T-helper 1 cell (primary cell): ENCODE data around the gene ZNF322.

Source experiments
- DNase-seq, 5 donors: peaks; one replicate each; pipeline ENCODE4 v3.0.0-alpha.2; 2012 to 2020

Gene ZNF322

DNA sequence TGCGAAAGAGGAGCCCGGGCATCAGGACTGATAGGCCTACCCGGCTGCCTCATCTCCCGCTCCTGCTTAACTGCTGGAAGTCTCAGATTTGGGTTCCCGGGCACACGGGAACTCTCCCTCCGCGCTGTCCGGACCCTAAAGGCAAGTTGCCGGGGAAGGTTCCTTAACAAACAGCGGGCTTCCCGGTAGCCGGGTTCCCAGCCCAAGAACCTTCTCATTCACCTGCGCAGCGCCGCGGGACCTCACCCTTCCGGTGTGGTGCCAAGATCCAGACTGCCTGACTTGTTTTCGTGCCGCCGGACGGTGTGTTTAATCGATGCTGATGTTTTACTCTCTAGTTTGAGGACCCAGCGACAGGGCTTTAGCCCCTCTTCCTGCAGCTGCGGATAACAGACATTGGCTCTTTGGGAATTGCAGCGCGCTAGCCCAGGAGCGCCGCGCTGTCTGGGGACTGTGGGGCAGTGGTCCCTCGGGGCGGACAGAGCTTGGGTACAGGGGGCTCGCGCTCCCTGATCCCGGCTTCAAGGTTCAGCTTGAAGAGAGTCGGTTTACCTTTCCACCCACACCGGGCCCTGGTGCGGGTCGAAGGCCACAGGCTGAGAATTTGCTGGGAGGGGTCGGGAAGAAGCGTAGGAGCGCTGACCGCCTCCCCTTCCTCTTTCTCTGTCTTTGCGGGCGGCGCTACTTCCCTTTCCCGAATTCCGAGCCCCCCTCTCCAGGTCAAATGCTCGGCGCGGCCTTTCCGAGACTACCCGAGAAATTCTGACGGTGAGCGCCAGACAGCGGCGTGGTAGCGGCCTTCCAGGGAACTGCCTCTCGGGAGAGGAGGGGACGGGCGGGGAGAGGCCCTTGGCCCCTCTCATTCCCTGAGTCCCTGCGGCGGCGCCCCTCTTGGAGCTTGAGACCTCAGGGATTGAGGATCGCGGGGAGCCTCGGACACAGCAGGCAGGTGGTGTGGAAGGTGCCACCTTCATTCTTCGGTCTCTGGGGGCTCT lies 45.6 kb downstream of the ZNF322 start:
- DNase-seq, result no peak

DNA sequence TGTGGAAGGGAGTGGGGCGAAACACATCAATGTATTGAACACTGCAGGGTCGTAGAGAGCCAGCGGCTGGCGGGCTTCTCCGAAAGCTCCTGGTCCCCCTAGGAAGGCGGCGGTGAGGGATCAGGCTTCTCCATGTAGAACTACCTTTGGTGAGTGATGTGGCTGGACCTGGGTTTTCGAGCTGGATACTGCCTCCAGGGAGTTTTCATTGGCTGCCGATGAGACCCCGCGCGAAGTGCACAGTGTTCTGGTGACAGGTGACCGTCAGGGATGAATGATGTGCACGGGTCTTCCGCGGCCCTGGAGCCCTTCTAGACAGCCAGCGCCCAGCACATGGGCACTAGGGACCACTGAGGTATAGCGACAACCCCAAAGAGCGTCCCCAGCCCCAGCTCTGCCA lies 46.3 kb downstream of the ZNF322 start:
- no peak for DNase-seq

DNA sequence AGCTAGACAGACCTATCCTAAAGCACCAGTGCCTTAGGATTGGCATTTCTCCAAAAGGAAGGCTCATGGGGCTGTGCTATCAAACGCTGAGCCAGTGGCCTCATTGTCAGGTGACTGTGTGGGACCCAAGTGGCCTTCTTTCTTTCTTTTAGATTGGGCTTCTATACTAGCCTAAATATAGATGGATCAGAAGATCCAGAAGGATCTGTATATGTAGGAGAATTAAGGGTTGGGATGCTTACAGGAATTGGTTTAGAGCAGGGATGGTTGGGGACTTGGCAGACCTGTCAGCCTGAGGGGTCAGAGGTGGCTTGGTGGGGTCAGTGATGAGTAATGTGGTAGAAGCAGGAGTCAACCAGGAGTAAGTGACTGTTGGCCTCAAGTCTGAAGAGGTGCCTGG lies 47.9 kb downstream of the ZNF322 start:
- no peak for DNase-seq

DNA sequence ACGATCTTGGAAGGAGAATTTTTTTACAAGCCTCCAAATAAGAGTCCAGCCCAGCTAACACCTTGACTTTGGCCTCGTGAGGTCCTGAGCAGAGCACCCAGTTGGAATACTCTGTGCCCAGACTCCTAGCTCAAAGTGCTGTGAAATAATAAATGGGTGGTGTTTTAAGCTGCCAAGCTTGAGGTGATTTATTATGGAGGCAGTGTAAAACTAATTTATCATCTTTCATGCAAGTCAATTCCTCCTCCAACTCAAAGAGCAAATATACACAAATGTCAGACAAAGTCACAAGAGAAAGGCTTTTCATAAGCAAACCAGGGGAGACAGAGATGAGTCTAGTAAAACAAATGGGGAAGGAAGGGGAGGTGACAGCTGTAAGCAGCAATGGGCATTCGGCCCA lies 50.1 kb downstream of the ZNF322 start:
- DNase-seq, result no peak

DNA sequence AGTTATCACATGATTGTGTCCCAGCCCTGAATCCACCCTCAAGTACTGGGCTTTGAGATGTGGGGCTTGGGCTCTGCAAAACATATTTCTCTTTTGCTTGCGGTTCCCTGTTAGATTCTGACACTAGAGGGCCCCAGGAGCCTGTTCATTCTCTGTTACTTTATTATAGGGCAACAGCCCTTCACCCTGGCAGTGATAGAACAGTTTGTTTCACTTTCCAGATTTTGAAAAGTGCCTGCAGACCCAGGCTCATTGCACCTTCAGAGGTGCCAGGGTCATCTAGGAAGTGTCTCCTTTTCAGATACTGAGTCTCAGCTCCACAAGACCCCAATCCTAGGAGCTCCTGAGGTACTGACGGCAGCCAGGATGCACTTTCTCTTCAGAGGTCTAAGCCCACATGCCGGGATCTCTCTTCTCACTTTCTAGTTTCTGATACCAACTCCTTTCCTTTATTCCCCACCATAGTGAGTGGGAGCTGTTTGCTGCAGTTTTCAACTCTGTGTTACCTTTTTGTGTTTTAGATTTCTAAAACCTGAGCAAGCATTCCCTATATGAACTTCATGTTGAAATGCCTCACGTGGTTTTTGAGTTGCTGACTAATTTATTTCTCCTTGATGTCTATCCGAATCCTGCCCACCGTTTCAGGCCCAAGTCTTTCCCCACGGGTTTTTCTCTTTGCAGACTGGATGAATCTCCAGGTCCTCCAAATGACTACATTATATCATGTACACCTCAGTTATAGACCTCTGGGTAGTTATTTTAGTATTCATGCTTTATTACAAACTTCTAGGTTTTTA lies 51.9 kb downstream of the ZNF322 start:
- DNase-seq, result peak in 4 of 5 donors; percentile 26 to 70 (median 46)

DNA sequence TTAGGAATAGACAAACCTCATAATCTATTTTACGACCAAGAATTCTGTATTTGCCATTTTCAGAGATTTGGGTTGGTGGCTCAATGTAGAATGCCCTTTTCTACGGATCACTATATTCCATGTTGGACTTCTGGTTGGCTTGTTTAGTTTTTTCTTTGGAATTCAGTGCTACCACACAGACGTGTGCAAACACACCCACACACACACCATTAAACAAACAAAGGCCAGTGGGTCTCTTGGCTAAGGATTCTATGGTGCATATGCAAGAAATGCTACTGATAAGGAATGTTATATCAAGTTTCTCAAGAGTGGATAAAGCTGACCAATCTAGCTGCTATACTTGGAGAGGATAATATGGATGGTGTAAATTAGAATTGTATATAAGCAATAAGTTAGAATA lies 54.7 kb downstream of the ZNF322 start:
- no peak for DNase-seq

DNA sequence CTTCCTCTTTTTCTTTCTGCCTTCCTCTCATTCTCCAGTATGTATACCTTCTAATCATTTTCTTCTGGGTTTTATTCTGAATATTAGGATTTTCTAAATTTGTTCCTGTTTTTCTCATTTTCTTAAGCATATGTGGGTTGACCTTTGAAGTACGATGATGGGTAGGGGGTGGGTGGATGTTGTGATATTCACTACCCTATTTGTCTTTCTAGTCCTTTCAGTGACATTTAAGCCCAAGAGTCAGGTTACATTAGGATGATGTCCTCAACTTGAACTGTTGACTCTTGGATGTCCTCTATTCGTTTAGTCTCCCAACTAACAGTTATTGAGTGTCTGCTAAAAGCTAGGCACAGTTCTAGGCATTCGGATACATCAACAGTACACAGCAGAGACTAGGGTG lies 55.5 kb downstream of the ZNF322 start:
- no peak for DNase-seq

DNA sequence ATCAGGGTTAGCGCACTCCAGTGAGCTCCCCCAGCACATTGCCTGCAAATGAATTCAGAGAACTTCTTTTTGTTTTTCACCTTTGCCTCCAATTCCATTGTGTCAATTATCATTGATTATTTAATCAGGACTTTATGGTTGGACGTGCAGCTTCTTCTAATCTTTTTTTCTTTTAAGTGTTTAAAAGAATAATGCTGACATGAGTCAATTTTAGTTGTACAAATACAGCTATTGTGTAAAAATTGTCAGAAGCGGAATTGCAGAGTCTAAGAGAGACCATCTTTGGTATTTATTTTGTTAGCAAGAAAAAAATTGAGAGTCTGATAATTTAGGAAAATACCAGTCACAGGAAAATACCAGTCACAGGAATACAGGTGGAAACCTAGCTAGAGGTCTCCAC lies 57.3 kb downstream of the ZNF322 start:
- no peak for DNase-seq

DNA sequence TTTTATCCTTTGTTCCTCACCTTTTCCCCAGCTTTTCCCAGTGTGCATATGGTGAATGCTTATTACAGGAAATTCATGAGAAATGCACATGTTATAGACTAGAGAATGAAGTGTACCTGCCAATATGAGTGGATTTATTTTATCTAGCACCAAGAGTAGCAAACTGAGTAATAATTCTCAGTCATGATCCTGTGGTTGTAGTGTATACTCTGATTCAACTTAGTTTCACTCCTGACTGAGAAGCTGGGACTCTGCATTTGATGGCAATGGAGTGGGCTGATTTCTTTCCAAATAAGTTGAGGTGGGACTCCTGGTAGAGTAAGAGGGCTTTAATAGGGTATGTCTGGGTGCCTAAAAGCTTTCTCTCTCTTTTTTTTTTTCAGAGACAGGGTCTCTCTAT lies 58.8 kb downstream of the ZNF322 start:
- no peak for DNase-seq

DNA sequence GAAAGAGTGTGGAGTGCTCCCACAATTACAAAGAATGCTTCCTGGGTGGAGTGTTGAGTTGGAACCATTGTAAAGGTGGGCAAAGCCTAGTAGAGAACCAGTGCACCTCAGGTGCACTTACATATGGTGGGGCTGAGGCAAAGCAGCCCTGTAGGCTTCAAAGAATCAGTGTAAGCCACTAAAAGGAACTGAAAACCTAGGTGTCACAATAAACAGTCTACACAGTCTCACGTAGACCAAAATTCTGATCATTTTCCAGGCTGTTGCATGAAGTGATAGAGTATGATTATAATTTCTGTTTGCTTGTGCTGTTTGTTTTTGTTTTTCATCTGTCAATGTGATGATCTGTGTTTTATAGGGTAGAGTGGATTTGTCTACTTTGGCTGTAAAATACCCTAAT lies 60.0 kb downstream of the ZNF322 start:
- no peak for DNase-seq

DNA sequence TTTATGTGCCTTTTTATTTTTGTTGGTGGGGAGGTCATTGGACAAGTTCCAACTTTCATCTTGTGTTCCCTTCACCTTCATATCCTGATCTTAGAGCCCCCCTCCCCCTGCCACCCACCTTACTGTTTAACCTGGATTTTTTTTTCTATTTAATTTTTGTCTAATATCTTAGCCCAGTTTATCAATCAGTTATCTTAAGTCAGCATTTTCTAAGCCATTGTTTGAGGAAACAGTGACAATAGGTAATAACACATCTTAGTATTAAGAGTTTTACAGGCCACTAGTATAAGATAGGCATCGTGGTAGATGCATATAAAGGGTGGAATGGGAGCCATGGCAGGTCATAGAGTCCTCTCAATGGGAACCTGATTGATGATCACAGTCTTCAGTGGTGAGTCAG lies 60.4 kb downstream of the ZNF322 start:
- DNase-seq, result no peak

DNA sequence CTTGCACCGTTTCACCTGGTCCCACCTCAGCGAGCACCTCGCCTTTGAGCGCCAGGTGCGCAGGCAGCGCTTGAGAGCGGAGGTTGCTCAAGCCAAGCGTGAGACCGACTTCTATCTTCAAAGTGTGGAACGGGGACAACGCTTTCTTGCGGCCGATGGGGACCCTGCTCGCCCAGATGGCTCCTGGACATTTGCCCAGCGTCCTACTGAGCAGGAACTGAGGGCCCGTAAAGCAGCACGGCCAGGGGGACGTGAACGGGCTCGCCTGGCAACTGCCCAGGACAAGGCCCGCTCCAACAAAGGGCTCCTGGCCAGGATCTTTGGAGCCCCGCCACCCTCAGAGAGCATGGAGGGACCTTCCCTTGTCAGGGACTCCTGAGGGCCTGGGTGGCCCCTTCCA lies 61.3 kb downstream of the ZNF322 start:
- DNase-seq, result no peak

DNA sequence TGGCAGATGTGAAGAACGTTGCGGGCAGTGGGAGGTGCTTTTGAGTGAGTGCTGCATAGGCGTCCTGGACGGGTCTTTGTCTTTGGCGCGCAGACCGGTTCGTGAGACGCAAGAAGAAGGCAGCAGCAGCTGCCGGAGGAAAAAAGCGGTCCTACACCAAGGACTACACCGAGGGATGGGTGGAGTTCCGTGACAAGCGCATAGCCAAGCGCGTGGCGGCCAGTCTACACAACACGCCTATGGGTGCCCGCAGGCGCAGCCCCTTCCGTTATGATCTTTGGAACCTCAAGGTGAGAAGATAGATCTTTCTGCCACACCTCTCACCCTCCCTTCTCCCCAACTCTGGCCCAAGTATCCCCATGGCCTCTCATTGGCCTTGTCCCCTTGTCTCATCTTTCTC lies 61.7 kb downstream of the ZNF322 start:
- no peak for DNase-seq

DNA sequence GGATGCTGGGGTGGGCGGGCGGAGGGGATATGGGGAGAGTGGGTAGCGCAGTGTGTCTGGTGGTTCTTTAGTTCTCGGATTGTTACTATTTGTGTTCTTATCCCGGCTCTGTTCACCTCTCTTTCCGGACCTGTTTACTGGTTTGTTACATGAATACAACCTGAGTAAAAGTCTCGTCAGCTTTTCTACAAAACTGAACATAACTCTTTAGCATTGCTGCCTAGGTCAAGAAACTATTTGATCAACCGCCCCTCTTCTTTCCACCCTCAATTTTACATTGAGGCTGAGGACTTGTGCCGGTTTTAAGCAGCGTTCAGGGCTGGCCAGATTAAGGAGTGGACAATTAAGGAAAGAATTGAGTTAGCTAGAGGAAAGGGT lies 62.2 kb downstream of the ZNF322 start:
- no peak for DNase-seq

DNA sequence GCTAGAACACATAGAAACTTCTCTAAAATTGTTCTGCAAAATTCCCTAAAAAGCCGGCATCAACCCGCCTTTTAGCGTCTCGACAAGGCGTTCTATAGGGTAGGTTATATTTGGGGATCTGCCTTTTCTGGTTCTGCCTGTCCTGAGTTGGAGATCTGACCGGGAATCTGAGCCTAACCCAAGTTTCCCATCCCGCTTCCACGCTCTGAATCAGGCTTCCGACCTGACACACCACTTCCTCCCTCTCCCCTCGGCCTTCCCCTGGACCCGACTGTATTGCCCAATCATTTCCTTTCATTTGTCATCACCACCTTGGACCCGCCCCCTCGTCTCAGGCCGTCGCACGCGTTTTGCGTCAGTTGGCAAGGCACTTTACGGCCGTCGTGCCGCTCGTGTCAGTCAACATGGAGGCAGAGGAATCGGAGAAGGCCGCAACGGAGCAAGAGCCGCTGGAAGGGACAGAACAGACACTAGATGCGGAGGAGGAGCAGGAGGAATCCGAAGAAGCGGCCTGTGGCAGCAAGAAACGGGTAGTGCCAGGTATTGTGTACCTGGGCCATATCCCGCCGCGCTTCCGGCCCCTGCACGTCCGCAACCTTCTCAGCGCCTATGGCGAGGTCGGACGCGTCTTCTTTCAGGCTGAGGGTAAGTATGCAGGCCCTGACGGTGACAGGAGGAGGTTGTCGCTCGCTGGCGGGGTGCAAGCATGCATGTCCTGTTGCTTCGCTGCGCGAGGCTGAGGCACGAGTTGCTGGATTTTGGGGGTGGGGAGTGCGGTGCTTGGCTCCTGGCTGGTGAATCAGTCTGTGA lies 62.8 kb downstream of the ZNF322 start, which contains the start of gene ABT1:
ABT1 (plus strand) TSS at position 375 of the 810 bp plus-strand sequence; CDS start at position 405, 30 bp downstream.
- peak; percentile 89 to 97 (median 95) for DNase-seq

DNA sequence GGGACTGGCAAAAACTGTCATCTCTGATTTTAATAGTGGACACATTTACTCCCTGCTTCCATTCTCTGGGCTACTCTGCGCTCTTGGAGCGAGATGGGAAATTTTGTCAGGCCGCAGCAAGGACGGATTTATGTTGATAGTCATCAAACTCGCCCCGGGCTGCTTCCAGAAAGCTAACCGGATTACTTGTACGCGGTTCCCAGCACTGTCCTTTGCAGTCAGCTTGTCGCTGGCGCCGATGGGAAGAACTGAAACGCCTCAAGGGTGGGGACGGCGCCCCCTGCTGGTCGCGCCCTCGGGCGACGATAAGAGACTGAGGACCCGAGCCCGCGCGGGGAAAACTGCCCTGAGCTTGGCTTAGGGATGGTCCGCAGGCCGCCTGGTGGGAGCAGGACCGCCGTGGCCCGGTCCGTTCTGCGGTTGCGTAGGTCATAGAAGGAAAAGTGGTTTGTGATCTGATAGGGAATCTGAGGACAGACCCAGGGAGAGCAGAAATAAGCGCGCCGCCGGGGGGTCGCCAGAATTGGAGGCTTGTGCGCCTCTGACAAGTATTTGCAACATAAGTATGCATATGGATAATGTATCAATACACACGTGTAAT lies 63.8 kb downstream of the ZNF322 start:
- DNase-seq, result peak; percentile 68 to 86 (median 78)

DNA sequence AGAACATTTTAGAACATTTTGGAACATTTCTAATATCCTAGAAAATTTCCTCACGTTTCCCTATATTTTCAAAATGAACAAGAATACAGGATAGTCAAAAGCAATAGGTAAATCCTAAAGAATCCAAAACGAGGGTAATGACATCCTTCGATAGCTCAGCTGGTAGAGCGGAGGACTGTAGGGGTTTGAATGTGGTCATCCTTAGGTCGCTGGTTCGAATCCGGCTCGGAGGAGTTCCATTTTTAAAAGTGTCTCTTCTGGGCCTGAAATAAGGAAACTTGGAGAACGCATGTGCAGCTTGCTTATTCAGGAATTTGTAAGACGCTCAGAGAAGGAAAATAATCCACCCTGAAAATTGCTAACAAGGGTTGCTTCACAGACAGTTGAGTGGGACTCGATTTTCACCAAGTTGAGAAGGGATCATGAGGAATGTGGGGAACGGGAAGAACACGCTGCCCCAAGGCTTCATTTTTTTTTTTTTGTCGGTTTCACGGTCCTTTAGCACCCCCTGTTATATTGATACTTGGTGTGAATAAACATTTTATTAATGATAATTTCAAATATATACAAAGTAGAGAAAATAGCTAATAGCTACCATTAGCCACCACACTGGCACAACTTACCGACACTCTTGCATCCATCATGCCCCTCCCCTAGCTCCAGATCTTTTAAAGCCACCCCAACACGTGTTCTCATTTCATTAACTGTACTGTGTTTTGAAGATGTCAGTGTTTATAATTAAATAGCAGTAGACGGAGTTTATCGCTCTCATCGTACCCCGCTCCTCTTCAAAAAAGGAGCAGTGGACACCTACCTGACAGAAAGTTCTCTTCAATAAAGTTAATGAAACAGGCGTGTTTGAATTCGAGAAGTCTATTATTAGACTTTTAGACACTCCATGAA lies 64.6 kb downstream of the ZNF322 start:
- peak in 1 of 5 donors; percentile 51 for DNase-seq

DNA sequence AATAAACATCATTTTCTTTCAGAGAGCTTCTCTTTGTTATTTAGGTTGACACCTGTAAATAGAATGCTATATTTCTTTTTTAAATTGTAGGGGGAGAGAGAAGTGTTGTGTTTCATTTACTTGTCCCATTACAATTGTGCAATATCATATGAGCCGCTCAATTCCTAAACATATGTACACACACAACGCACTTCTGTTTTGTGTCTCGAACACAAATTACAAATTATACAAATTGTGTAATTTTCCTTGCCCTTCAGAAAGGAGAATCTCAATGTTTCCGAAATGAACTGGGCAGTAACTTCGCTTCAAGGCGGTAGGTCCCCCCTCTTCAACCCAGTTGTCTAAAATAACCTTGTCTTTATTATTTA lies 65.4 kb downstream of the ZNF322 start:
- DNase-seq, result no peak

DNA sequence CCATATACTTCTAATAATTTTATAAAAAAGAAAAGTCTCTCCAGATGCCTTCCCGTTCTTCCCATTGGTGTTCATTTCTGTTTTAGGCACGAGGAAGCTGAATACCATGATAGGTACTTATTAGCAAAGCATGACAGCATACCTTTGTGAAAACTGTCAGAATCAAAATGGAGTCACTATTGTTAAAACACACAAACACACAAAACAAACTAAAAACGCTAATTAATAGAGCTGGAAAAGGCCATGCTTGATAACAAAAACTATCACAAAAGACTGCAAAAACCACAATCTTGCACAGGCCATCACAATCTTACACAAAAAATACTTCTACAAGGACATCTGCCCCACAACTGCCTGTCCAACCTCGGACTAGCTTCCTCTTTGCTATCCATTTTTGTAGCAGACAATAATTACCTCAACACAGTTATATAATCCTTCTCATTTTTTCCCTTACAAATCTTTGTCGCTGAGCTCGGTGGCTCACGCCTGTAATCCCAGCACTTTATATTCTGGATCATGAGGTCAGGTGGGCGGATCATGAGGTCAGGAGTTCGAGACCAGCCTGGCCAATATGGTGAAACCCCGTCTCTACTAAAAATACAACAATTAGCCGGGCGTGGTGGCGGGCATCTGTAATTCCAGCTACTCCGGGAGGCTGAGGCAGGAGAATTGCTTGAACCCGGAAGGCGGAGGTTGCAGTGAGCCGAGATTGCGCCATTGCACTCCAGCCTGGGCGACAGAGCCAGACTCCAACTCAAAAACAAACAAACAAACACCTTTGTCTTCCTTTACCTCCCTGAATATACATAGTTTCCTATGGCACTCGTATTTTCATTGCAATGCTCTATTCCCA lies 66.0 kb downstream of the ZNF322 start:
- no peak for DNase-seq

DNA sequence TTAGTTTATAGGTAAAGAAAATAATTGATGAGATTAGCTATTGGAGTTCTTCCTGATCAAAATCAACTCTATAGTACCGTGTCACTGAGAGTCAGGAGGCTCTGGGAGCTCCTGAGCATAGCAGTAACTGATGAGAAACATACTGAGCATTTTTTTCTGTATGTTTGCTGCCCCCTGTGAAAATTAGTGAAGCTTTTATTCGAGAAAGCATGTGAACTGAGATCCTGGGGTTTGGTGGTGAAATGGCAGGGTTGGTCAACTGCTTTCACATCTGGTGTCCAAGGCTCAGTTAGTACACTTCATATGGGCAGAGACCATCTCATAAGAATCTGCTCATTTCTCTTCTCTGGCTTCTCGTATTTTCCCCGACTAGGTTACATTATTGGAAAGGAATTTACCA lies 66.9 kb downstream of the ZNF322 start:
- no peak for DNase-seq
